Transverse colon (tissue), 4 donors: Measurements from ENCODE around the gene FOXL1. TPM values are rescaled to one million over a fixed set of nuclear protein-coding genes. Genes with fewer than 3 reads are reported as not detected.

Source experiments
- DNase-seq: peaks from one replicate; pipeline ENCODE4 v3.0.0-alpha.2; 2019
- H3K27ac ChIP-seq, 4 donors: fragments of 200-600 bp; sonication (generic); 2 replicates each; pipeline ENCODE4 v1.5.1; 2016 to 2018; ENCODE audit warnings: inconsistent platforms in 4 of 4
- H3K27me3 ChIP-seq: fragments of 200-600 bp; sonication (generic); 2 replicates; pipeline ENCODE4 v1.5.1; 2017; ENCODE audit warnings: inconsistent platforms
- H3K36me3 ChIP-seq, 4 donors: fragments of 200-600 bp; sonication (generic); 2 replicates each; pipeline ENCODE4 v1.5.1; 2017 to 2019; ENCODE audit warnings: inconsistent platforms in 4 of 4
- H3K4me1 ChIP-seq, 4 donors: fragments of 200-600 bp; sonication (generic); 2 replicates each; pipeline ENCODE4 v1.5.1; 2017 to 2020; ENCODE audit warnings: inconsistent platforms in 4 of 4
- H3K4me3 ChIP-seq, 4 donors: fragments of 200-600 bp; sonication (generic); 1 replicate in 1 of 4; 2 replicates in 3 of 4; pipeline versions ENCODE4 v1.5.1 to v1.6.1; 2017 to 2019; ENCODE audit warnings: inconsistent platforms in 4 of 4
- H3K9me3 ChIP-seq, 2 donors: fragments of 200-600 bp; sonication (generic); 2 replicates each; pipeline ENCODE4 v1.5.1; 2017 to 2019; ENCODE audit warnings: inconsistent platforms in 2 of 2
- EP300 ChIP-seq: sonication (generic); formaldehyde crosslinking; IDR thresholded peaks from one replicate; pipeline ENCODE4 v1.6.1; 2017; ENCODE audit warnings: antibody characterized with exemption, low read depth
- POLR2A ChIP-seq: fragments of 450-650 bp; IDR thresholded peaks from one replicate; pipeline ENCODE4 v1.6.1; 2016; ENCODE audit warnings: antibody characterized with exemption, mild to moderate bottlenecking, moderate library complexity
- POLR2AphosphoS5 ChIP-seq, 3 donors: sonication (generic); formaldehyde crosslinking; IDR thresholded peaks; one replicate each; pipeline ENCODE4 v1.6.1; 2016; ENCODE audit warnings: antibody characterized with exemption in 3 of 3
- WGBS, 2 donors: methylation state at CpG; one replicate each; pipeline ENCODE4 v1.1.5; 2018; ENCODE audit warnings: low coverage in 1 of 2; 5-methylcytosine and 5-hydroxymethylcytosine counted together
- in situ Hi-C, 4 donors: fragments of 200-750 bp; cut with MboI; loops; one replicate each; pipeline versions ENCODE4 v1.15.0 to v1.15.1; 2017; ENCODE audit warnings: low sequenced_read_pairs in 3 of 4, low pct_ligation_motif_present in 1 of 4, low pct_unique_long_range_greater_than_20kb in 1 of 4
- intact Hi-C: fragments of 100-400 bp; cut with DNase I; formaldehyde crosslinking; loops from one replicate; pipeline ENCODE4 v1.15.1; 2023; ENCODE audit warnings: low total_unique reads
- total RNA-seq, 4 donors: library from RNA; depleted of rRNA; stranded (reverse); fragments of >200 nt; gene quantifications; one replicate each; pipeline ENCODE4 v1.1.0, GENCODE V29; 2016
- TF ChIP-seq, protein P1 (sequence below), 5 experiments: fragments of 200-600 bp in 3 of 5; fragments of 450-650 bp in 2 of 5; sonication (generic) in 3 of 5; IDR thresholded peaks; 1 replicate in 2 of 5; 2 replicates in 3 of 5; pipeline ENCODE4 v1.5.1; 2016 to 2017; ENCODE audit warnings: antibody characterized with exemption in 5 of 5, inconsistent platforms in 3 of 5, mild to moderate bottlenecking in 2 of 5, moderate library complexity in 1 of 5

FOXL1 gene
- total RNA-seq, 4 donors from 2014 or later = 0.75 to 2.1 (median 1.3) TPM

DNA sequence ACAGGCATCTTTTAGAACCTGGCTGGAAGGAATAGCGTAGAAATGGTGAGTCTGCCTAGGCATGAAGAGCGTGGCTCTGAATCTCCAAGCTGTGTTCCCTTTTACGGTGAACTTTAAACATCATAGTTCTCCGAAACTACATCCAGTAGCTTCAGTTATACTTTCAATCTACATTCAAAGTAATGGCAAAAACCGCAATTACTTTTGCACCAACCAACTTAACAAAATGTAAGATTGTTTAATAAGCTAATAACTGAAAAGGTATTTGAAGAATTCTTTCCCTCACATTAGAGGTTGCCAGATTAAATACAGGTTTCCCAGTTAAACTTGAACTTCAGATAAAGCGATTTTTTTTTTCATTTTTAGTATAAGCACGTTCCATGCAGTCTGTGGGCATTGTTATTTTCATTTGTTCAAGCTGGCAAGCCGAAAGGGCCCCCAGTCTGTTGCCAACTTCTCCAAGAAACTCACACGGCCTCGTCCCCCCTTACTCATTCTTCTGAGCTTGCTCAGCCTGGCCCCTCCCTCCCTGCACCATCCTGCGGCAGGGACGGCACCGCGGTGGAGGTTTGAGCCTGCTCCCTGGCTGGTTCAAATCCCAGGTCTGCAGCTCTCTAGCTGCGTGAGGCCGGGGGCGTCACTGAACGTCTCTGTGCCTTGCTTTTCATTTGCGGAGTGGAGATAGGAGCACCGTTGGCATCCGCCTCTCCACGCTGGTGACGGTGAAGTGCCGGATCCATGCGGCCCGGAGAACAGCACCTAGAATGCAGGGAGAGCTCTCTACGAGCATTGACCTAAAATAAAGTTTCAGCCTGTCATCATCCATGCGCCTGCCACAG, 19.8 kb upstream of the FOXL1 start:
- in situ Hi-C loops = loop anchor here in 1 of 4 donors (10.0 to 25.0 kb wide), 2 partner anchors 516 to 729 kb away; no protein-coding TSS in a partner anchor
- Histone ChIP-seq H3K4me3 (no peak overlapping the region), H3K27ac (no peak overlapping the region), H3K9me3 (no peaks in the 10 kb centered on the region), H3K36me3 (no peaks in the 10 kb centered on the region), H3K27me3 (peaks cover 36% of the 10 kb centered on the region), H3K4me1 (peaks cover 4 to 16% (median 13%) of the 10 kb centered on the region in 4 donors)
- intact Hi-C loops = loop anchor here (5.0 kb wide), 1 partner anchor 509 kb away; no protein-coding TSS in a partner anchor
- no peak for DNase-seq
- TF ChIP-seq POLR2A (no peak), EP300 (no peak), POLR2AphosphoS5 (IDR thresholded peaks at IDR 0.05) (no peak)
- TF ChIP-seq, protein P1, sequence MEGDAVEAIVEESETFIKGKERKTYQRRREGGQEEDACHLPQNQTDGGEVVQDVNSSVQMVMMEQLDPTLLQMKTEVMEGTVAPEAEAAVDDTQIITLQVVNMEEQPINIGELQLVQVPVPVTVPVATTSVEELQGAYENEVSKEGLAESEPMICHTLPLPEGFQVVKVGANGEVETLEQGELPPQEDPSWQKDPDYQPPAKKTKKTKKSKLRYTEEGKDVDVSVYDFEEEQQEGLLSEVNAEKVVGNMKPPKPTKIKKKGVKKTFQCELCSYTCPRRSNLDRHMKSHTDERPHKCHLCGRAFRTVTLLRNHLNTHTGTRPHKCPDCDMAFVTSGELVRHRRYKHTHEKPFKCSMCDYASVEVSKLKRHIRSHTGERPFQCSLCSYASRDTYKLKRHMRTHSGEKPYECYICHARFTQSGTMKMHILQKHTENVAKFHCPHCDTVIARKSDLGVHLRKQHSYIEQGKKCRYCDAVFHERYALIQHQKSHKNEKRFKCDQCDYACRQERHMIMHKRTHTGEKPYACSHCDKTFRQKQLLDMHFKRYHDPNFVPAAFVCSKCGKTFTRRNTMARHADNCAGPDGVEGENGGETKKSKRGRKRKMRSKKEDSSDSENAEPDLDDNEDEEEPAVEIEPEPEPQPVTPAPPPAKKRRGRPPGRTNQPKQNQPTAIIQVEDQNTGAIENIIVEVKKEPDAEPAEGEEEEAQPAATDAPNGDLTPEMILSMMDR (IDR thresholded peaks at IDR 0.05) = no peak
- 57 to 69% methylated on average over 11 to 28 of the region's 28 CpGs for WGBS, 2 donors

DNA sequence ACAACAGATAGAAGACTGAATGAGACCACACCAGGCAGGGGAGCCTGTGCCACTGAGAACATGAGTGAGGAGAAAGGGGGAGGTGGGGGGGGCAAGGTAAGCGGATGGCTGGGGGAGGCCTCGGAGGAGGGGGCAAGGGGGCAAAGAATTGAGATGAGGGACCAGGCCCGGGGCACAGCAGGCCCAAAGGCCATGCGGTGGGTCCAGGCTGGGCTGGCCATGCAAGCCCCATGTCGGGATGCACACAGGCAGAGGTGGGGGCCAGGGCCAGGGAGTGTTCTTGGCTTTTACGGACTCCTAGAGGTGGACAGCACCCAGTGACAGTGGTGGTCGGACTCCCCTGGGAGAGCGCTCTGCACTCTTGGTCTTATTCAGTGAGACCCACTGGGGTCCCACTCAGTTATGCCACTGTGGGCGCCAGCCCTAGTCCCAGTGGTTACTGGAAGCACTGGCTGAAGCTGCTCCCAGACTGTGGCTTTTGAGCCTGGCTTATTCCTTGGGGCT, 18.5 kb upstream of the FOXL1 start:
- Histone ChIP-seq H3K36me3 (no peaks in the 10 kb centered on the region), H3K27ac (no peak overlapping the region), H3K27me3 (peaks cover 47% of the 10 kb centered on the region), H3K4me3 (no peak overlapping the region), H3K9me3 (no peaks in the 10 kb centered on the region), H3K4me1 (peaks cover 4 to 18% (median 11%) of the 10 kb centered on the region in 4 donors)
- WGBS, 2 donors = 72% methylated on average over 9 of the region's 9 CpGs; no CpG with 5 or more reads in 1 of the 2 donors
- intact Hi-C loops = loop anchor here (5.0 kb wide), 2 partner anchors 507 to 717 kb away; no protein-coding TSS in a partner anchor
- no peak for TF ChIP-seq POLR2A
- in situ Hi-C loops = loop anchor here (10.0 to 25.0 kb wide), 6 partner anchors 495 to 727 kb away; no protein-coding TSS in a partner anchor
- no peak for DNase-seq

DNA sequence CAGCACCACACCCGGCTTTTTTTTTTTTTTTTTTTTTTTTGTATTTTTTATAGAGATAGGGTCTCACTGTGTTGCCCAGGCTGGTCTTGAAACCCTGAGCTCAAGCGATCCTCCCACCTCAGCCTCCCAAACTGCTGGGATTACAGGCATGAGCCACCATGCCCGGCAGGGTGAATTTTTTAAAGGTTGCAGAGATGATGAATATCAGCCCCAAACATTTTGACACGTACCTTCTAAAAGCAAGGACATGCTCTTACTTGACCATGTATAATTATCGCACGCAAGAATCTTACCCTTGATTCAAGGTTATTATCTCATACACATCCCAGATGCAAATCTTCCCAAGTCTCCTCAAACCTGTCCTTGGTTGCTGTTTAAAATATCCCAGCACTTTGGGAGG, 16.0 kb upstream of the FOXL1 start:
- no peak overlapping the region for H3K4me3 ChIP-seq
- TF ChIP-seq POLR2A = no peak
- no peak for TF ChIP-seq EP300
- TF ChIP-seq, protein P1 (IDR thresholded peaks at IDR 0.05) = no peak
- no peak for TF ChIP-seq POLR2AphosphoS5 (IDR thresholded peaks at IDR 0.05)
- no peak overlapping the region for H3K27ac ChIP-seq
- H3K4me1 ChIP-seq = peaks cover 0 to 22% (median 10%) of the 10 kb centered on the region in 4 donors
- no peak for DNase-seq
- H3K9me3 ChIP-seq = no peaks in the 10 kb centered on the region
- 64 to 87% methylated on average over 4 to 6 of the region's 6 CpGs for WGBS, 2 donors
- H3K27me3 ChIP-seq = peaks cover 72% of the 10 kb centered on the region
- intact Hi-C loops = loop anchor here (5.0 kb wide), 1 partner anchor 715 kb away; no protein-coding TSS in a partner anchor
- in situ Hi-C loops = loop anchor here (10.0 to 25.0 kb wide), 5 partner anchors 492 to 725 kb away; no protein-coding TSS in a partner anchor
- no peaks in the 10 kb centered on the region for H3K36me3 ChIP-seq

DNA sequence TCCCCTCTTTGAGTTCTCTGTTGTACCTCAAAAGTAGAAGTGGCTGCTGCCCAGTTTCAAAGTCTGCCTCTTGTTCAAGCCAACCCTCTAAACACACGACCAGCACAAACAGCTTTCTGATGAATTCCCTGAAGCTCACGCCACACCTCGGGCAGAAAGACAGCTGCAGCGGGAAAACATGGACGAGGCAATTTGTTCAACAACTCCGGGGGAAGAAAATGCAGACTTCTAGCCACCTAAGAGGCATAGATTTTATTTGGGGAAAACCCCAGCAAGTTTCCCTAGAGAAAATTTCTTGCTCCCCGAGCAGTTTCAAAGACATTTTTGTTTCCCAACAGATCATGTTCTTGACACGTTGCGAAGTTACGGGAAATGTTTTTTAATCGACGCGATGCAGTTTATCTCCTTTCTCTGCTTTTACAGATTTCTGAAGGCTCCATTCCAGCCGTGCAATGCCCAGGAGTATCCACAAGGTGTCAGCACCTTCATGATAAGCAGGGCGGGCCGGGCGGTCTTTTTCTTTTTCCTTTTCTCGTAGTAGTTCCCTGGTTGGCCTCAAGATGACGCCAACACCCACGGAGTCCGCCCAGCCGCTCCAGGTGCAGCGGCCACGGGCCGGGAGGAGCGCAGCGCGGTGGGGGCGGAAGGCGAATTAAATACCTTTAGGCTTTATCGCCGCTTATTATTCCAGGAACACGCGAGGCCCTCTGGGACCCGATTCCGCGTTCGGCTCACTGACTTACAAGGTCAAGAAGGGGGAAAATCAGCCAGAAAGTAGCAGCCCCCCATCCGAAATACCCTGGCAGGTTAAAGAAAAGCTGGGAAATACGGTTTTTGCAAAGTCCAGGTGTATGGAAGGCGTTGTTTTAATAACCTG, 14.6 kb upstream of the FOXL1 start:
- DNase-seq = peak; percentile 91
- Histone ChIP-seq H3K27me3 (peaks cover 78% of the 10 kb centered on the region), H3K36me3 (no peaks in the 10 kb centered on the region), H3K4me1 (peaks cover 0 to 22% (median 10%) of the 10 kb centered on the region in 4 donors), H3K27ac (no peak overlapping the region), H3K9me3 (no peaks in the 10 kb centered on the region), H3K4me3 (peak overlapping the region in 1 of 4 donors; percentile 23)
- in situ Hi-C loops = loop anchor here (10.0 to 25.0 kb wide), 5 partner anchors 491 to 724 kb away; no protein-coding TSS in a partner anchor
- 0 to 1% methylated on average over 5 to 41 of the region's 41 CpGs for WGBS, 2 donors
- TF ChIP-seq, protein P1 (IDR thresholded peaks at IDR 0.05) = peak; percentile 100
- no peak for TF ChIP-seq POLR2A
- intact Hi-C loops = loop anchor here (5.0 kb wide), 1 partner anchor 714 kb away; no protein-coding TSS in a partner anchor
